Central memory CD8-positive, alpha-beta T cell (primary cell): ENCODE measurements around the gene PIGL.
"Not testable (repeated sequence)": the region's sequence is repeated elsewhere in the genome, so short reads cannot be mapped to it uniquely, and the experiment has no call there.

Source experiments
- ATAC-seq: fragments of 150-1000 bp; cut with Tn5 transposase; replicated peaks from 2 replicates; pipeline ENCODE4 v1.10.0; 2022; ENCODE audit warnings: mild to moderate bottlenecking, moderate FRiP score, moderate number of reproducible peaks; ENCODE audit not compliant: poor library complexity, severe bottlenecking; ENCODE audit errors: extremely low read depth
- DNase-seq, 2 donors: peaks; one replicate each; pipeline ENCODE4 v3.0.0; 2021; ENCODE audit warnings: low spot score in 2 of 2
- H3K27ac Mint-ChIP-seq: one replicate; pipeline ENCODE4 v1.8.0; 2022; ENCODE audit warnings: low read depth, mild to moderate bottlenecking, moderate library complexity, mixed read lengths
- H3K27me3 Mint-ChIP-seq: one replicate; pipeline ENCODE4 v1.8.0; 2022; ENCODE audit warnings: mixed read lengths
- H3K36me3 Mint-ChIP-seq: one replicate; pipeline ENCODE4 v1.8.0; 2022; ENCODE audit warnings: mild to moderate bottlenecking, moderate library complexity, mixed read lengths; ENCODE audit not compliant: insufficient read depth
- H3K4me1 Mint-ChIP-seq: one replicate; pipeline ENCODE4 v1.8.0; 2022; ENCODE audit warnings: mixed read lengths
- H3K4me3 Mint-ChIP-seq: one replicate; pipeline ENCODE4 v1.8.0; 2022; ENCODE audit warnings: mild to moderate bottlenecking, moderate library complexity, mixed read lengths
- H3K9me3 Mint-ChIP-seq: one replicate; pipeline ENCODE4 v1.8.0; 2022; ENCODE audit warnings: mixed read lengths

Gene PIGL

GRCh38 chr17:16217002-16217635 is at the start of gene PIGL:
PIGL (plus strand) TSS chr17:16217210; CDS start chr17:16217227, 17 bp downstream.
- no peaks in the 10 kb centered on the region for H3K27me3 Mint-ChIP-seq
- H3K9me3 Mint-ChIP-seq = no peaks in the 10 kb centered on the region
- peak within 1 kb of the TSS; percentile 89 for H3K4me3 Mint-ChIP-seq
- H3K36me3 Mint-ChIP-seq = peaks cover 12% of the 10 kb centered on the region
- H3K4me1 Mint-ChIP-seq = peaks cover 37% of the 10 kb centered on the region
- ATAC-seq = peak; percentile 29
- peak within 1 kb of the TSS; percentile 93 for H3K27ac Mint-ChIP-seq
- peak; percentile 43 to 62 for DNase-seq

GRCh38 chr17:16171613-16172012 is 45.4 kb upstream of the PIGL start:
- no peak for DNase-seq
- no peaks in the 10 kb centered on the region for H3K9me3 Mint-ChIP-seq
- no peak overlapping the region for H3K27ac Mint-ChIP-seq
- no peaks in the 10 kb centered on the region for H3K27me3 Mint-ChIP-seq
- ATAC-seq = no peak
- H3K4me3 Mint-ChIP-seq = no peak overlapping the region
- H3K4me1 Mint-ChIP-seq = peaks cover 8% of the 10 kb centered on the region
- peaks cover 25% of the 10 kb centered on the region for H3K36me3 Mint-ChIP-seq

- H3K27ac Mint-ChIP-seq = no peak overlapping the region
- DNase-seq (no peak), ATAC-seq (no peak)
- H3K36me3 Mint-ChIP-seq = peaks cover 20% of the 10 kb centered on the region
- peaks cover 37% of the 10 kb centered on the region for H3K4me1 Mint-ChIP-seq
- no peak overlapping the region for H3K4me3 Mint-ChIP-seq
- no peaks in the 10 kb centered on the region for H3K27me3 Mint-ChIP-seq
- no peaks in the 10 kb centered on the region for H3K9me3 Mint-ChIP-seq
These were observed 38.2 kb upstream of the PIGL start for GRCh38 chr17:16178836-16179235.

- Mint-ChIP-seq H3K4me3 (no peak overlapping the region), H3K27ac (peak overlapping the region; percentile 58), H3K4me1 (peaks cover 53% of the 10 kb centered on the region), H3K27me3 (no peaks in the 10 kb centered on the region), H3K36me3 (peaks cover 36% of the 10 kb centered on the region), H3K9me3 (no peaks in the 10 kb centered on the region)
- ATAC-seq (no peak), DNase-seq (no peak)
These were observed 35.4 kb upstream of the PIGL start for GRCh38 chr17:16181581-16181980.

GRCh38 chr17:16187642-16188041 is 29.4 kb upstream of the PIGL start:
- DNase-seq (no peak), ATAC-seq (no peak)
- no peaks in the 10 kb centered on the region for H3K9me3 Mint-ChIP-seq
- H3K27ac Mint-ChIP-seq = no peak overlapping the region
- H3K36me3 Mint-ChIP-seq = peaks cover 49% of the 10 kb centered on the region
- peaks cover 40% of the 10 kb centered on the region for H3K4me1 Mint-ChIP-seq
- H3K4me3 Mint-ChIP-seq = no peak overlapping the region
- H3K27me3 Mint-ChIP-seq = no peaks in the 10 kb centered on the region

- H3K4me3 Mint-ChIP-seq = no peak overlapping the region
- no peaks in the 10 kb centered on the region for H3K27me3 Mint-ChIP-seq
- DNase-seq = no peak
- ATAC-seq = no peak
- peaks cover 39% of the 10 kb centered on the region for H3K4me1 Mint-ChIP-seq
- H3K36me3 Mint-ChIP-seq = peaks cover 59% of the 10 kb centered on the region
- H3K27ac Mint-ChIP-seq = peak overlapping the region; percentile 53
- H3K9me3 Mint-ChIP-seq = no peaks in the 10 kb centered on the region
These were observed 27.1 kb upstream of the PIGL start for GRCh38 chr17:16189791-16190348.

- Mint-ChIP-seq H3K9me3 (no peaks in the 10 kb centered on the region), H3K4me1 (peaks cover 39% of the 10 kb centered on the region), H3K27ac (peak overlapping the region; percentile 85), H3K36me3 (peaks cover 52% of the 10 kb centered on the region), H3K27me3 (no peaks in the 10 kb centered on the region), H3K4me3 (no peak overlapping the region)
- no peak for ATAC-seq
- DNase-seq = no peak
These were observed 26.2 kb upstream of the PIGL start for GRCh38 chr17:16190703-16191360.

GRCh38 chr17:16191604-16192003 is 25.4 kb upstream of the PIGL start:
- H3K4me3 Mint-ChIP-seq = no peak overlapping the region
- ATAC-seq = no peak

GRCh38 chr17:16194307-16194835 is 22.6 kb upstream of the PIGL start:
- not testable (repeated sequence) for ATAC-seq, H3K27me3 Mint-ChIP-seq, H3K9me3 Mint-ChIP-seq, DNase-seq, H3K4me3 Mint-ChIP-seq
- H3K27ac Mint-ChIP-seq = peak overlapping the region; percentile 95
- H3K4me1 Mint-ChIP-seq = peaks cover 40% of the 10 kb centered on the region
- H3K36me3 Mint-ChIP-seq = peaks cover 40% of the 10 kb centered on the region

More at GRCh38 chr17:16191604-16192003, 25.4 kb upstream of the PIGL start:
- Mint-ChIP-seq H3K27me3 (no peaks in the 10 kb centered on the region), H3K27ac (peak overlapping the region; percentile 85), H3K4me1 (peaks cover 36% of the 10 kb centered on the region), H3K36me3 (peaks cover 51% of the 10 kb centered on the region), H3K9me3 (no peaks in the 10 kb centered on the region)
- DNase-seq = no peak

- Mint-ChIP-seq H3K4me1 (peaks cover 50% of the 10 kb centered on the region), H3K27ac (no peak overlapping the region), H3K4me3 (no peak overlapping the region), H3K27me3 (no peaks in the 10 kb centered on the region), H3K36me3 (peaks cover 29% of the 10 kb centered on the region), H3K9me3 (no peaks in the 10 kb centered on the region)
- ATAC-seq (no peak), DNase-seq (no peak)
These were observed 19.7 kb upstream of the PIGL start for GRCh38 chr17:16197276-16197675.

GRCh38 chr17:16199093-16199492 is 17.9 kb upstream of the PIGL start:
- Mint-ChIP-seq H3K27me3 (no peaks in the 10 kb centered on the region), H3K4me3 (no peak overlapping the region), H3K27ac (peak overlapping the region; percentile 84), H3K36me3 (peaks cover 17% of the 10 kb centered on the region), H3K9me3 (no peaks in the 10 kb centered on the region), H3K4me1 (peaks cover 47% of the 10 kb centered on the region)
- ATAC-seq (no peak), DNase-seq (no peak)

- ATAC-seq, H3K27ac Mint-ChIP-seq, H3K27me3 Mint-ChIP-seq, H3K9me3 Mint-ChIP-seq, DNase-seq, H3K4me3 Mint-ChIP-seq: not testable (repeated sequence)
- peaks cover 10% of the 10 kb centered on the region for H3K36me3 Mint-ChIP-seq
- H3K4me1 Mint-ChIP-seq = peaks cover 53% of the 10 kb centered on the region
These were observed 15.3 kb upstream of the PIGL start for GRCh38 chr17:16201693-16202131.
